Measurements from ENCODE around the gene CDC42BPA. TPM values are rescaled to one million over a fixed set of nuclear protein-coding genes. Genes with fewer than 3 reads are reported as not detected.
A peak's percentile ranks its signal among the peaks of the same experiment; 100 is the strongest.

Gene CDC42BPA
- total and polyA plus RNA-seq, 9 of the 15 experiments (the other 6 are each of a cell fraction or from before 2014, with no cell fraction given) = 8.0 to 77.5 (median 52.1) TPM

DNA sequence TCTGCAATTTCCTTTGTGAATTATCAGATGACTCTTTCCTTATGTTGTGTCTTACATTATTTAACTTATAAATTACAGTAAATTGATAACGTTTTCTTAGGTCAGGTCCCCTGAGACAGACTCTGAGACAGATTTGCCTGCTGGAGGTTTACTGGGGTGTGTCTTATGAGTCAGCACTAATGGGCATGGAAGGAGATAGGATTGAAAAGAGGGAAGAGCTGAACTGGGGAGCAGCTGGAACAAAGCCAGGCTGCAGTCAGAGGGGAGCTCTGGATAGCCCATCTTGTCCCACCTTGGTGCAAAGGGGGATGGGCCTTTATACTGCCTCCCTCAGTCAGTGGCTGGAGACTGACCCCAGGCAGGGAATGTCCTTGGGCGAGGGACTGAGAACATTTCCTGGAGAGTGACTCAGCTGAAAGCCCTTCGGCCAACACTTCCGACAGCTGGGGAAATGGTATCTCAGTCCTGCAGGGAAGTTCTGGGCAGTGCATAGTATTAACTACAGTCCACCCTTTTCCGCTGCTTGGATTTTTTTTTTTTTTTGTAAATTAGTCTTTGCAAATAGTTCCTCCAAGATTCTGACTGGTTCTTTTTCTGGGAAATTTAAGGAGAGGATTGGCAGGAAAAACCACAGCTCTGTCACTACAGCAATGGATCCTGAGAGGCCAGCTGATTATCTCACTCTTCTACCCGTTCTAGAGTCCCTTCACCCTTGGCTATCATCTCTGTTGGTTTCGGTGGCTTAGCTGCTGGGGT is 39.1 kb upstream of the CDC42BPA start (continued):
- TF ChIP-seq HMGN3 (IDR thresholded peaks at IDR 0.05; ENCODE audit: borderline replicate concordance, extremely low read depth, insufficient read length, low read depth, low read length) (peak; percentile 35), IFI16 (CRISPR knock-in tag; IDR thresholded peaks at IDR 0.05) (no peak), SRSF1 (IDR thresholded peaks at IDR 0.05; ENCODE audit: low read depth, low read length) (no peak), BDP1 (IDR thresholded peaks at IDR 0.05; ENCODE audit: insufficient read depth, insufficient read length) (no peak), KAT2B (IDR thresholded peaks at IDR 0.05; ENCODE audit: low read depth, low read length) (no peak), ZNF696 (CRISPR knock-in tag; conservative IDR thresholded peaks at IDR 0.05) (no peak), TGIF2 (CRISPR knock-in tag; IDR thresholded peaks at IDR 0.05) (no peak), SMAD3 (CRISPR knock-in tag; conservative IDR thresholded peaks at IDR 0.05) (0 out of 2 replicates have a peak, but pooled peaks have one; percentile 58), SIN3A (IDR thresholded peaks at IDR 0.05; ENCODE audit: borderline replicate concordance in 2 of 2, control insufficient read depth in 1 of 2, low read depth in 2 of 2, low read length in 2 of 2) (peak in 1 of 2 experiments; percentile 44; a peak in 1 of 4 replicates)
- TF ChIP-seq, protein P1, sequence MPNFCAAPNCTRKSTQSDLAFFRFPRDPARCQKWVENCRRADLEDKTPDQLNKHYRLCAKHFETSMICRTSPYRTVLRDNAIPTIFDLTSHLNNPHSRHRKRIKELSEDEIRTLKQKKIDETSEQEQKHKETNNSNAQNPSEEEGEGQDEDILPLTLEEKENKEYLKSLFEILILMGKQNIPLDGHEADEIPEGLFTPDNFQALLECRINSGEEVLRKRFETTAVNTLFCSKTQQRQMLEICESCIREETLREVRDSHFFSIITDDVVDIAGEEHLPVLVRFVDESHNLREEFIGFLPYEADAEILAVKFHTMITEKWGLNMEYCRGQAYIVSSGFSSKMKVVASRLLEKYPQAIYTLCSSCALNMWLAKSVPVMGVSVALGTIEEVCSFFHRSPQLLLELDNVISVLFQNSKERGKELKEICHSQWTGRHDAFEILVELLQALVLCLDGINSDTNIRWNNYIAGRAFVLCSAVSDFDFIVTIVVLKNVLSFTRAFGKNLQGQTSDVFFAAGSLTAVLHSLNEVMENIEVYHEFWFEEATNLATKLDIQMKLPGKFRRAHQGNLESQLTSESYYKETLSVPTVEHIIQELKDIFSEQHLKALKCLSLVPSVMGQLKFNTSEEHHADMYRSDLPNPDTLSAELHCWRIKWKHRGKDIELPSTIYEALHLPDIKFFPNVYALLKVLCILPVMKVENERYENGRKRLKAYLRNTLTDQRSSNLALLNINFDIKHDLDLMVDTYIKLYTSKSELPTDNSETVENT (CRISPR knock-in tag; IDR thresholded peaks at IDR 0.05) = no peak
- TF ChIP-seq, protein P2, sequence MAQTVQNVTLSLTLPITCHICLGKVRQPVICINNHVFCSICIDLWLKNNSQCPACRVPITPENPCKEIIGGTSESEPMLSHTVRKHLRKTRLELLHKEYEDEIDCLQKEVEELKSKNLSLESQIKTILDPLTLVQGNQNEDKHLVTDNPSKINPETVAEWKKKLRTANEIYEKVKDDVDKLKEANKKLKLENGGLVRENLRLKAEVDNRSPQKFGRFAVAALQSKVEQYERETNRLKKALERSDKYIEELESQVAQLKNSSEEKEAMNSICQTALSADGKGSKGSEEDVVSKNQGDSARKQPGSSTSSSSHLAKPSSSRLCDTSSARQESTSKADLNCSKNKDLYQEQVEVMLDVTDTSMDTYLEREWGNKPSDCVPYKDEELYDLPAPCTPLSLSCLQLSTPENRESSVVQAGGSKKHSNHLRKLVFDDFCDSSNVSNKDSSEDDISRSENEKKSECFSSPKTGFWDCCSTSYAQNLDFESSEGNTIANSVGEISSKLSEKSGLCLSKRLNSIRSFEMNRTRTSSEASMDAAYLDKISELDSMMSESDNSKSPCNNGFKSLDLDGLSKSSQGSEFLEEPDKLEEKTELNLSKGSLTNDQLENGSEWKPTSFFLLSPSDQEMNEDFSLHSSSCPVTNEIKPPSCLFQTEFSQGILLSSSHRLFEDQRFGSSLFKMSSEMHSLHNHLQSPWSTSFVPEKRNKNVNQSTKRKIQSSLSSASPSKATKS (CRISPR knock-in tag; IDR thresholded peaks at IDR 0.05) = no peak
- TF ChIP-seq, protein P3, sequence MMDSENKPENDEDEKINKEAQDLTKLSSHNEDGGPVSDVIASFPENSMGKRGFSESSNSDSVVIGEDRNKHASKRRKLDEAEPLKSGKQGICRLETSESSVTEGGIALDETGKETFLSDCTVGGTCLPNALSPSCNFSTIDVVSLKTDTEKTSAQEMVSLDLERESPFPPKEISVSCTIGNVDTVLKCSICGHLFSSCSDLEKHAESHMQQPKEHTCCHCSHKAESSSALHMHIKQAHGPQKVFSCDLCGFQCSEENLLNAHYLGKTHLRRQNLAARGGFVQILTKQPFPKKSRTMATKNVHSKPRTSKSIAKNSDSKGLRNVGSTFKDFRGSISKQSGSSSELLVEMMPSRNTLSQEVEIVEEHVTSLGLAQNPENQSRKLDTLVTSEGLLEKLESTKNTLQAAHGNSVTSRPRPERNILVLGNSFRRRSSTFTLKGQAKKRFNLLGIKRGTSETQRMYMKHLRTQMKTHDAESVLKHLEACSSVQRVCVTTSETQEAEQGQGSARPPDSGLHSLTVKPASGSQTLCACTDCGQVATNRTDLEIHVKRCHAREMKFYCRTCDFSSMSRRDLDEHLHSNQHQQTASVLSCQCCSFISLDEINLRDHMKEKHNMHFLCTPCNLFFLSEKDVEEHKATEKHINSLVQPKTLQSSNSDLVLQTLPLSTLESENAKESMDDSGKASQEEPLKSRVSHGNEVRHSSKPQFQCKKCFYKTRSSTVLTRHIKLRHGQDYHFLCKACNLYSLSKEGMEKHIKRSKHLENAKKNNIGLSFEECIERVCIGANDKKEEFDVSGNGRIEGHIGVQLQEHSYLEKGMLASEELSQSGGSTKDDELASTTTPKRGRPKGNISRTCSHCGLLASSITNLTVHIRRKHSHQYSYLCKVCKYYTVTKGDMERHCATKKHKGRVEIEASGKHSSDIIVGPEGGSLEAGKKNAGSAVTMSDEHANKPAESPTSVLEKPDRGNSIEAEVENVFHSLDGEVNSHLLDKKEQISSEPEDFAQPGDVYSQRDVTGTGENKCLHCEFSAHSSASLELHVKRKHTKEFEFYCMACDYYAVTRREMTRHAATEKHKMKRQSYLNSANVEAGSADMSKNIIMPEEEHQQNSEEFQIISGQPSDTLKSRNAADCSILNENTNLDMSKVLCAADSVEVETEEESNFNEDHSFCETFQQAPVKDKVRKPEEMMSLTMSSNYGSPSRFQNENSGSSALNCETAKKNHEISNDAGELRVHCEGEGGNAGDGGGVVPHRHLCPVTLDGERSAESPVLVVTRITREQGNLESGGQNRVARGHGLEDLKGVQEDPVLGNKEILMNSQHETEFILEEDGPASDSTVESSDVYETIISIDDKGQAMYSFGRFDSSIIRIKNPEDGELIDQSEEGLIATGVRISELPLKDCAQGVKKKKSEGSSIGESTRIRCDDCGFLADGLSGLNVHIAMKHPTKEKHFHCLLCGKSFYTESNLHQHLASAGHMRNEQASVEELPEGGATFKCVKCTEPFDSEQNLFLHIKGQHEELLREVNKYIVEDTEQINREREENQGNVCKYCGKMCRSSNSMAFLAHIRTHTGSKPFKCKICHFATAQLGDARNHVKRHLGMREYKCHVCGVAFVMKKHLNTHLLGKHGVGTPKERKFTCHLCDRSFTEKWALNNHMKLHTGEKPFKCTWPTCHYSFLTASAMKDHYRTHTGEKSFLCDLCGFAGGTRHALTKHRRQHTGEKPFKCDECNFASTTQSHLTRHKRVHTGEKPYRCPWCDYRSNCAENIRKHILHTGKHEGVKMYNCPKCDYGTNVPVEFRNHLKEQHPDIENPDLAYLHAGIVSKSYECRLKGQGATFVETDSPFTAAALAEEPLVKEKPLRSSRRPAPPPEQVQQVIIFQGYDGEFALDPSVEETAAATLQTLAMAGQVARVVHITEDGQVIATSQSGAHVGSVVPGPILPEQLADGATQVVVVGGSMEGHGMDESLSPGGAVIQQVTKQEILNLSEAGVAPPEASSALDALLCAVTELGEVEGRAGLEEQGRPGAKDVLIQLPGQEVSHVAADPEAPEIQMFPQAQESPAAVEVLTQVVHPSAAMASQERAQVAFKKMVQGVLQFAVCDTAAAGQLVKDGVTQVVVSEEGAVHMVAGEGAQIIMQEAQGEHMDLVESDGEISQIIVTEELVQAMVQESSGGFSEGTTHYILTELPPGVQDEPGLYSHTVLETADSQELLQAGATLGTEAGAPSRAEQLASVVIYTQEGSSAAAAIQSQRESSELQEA (IDR thresholded peaks at IDR 0.05; ENCODE audit: low read depth) = no peak
